ENCODE data around the gene BSN.

BSN gene

GRCh38 chr3:49716169-49716568, 161.9 kb downstream of the BSN start:
- no peak for DNase-seq (ENCODE audit: low read depth, low spot score)

- DNase-seq (ENCODE audit: low read depth, low spot score) = no peak
Observed at GRCh38 chr3:49716691-49717210, 162.5 kb downstream of the BSN start.

GRCh38 chr3:49717211-49717958, 163.1 kb downstream of the BSN start:
- DNase-seq (ENCODE audit: low read depth, low spot score) = no peak

GRCh38 chr3:49717959-49718857, 163.9 kb downstream of the BSN start:
- DNase-seq (ENCODE audit: low read depth, low spot score) = peak; percentile 74

- DNase-seq (ENCODE audit: low read depth, low spot score) = peak; percentile 62
Observed at GRCh38 chr3:49718858-49719213, 164.6 kb downstream of the BSN start.

- DNase-seq (ENCODE audit: low read depth, low spot score) = peak; percentile 95
Observed at GRCh38 chr3:49719214-49719884, 165.1 kb downstream of the BSN start, which contains the start of gene AMIGO3. Gene AMIGO3, minus strand, starts transcription at chr3:49719684. Its CDS starts 219 bp downstream, at chr3:49719465.

Data from ELF-1 (cell line).